Suppressor macrophage treated with lipopolysaccharide for 1 hour (primary cell): ENCODE results near the gene SCN2A.
"Not testable (repeated sequence)": the region's sequence is repeated elsewhere in the genome, so short reads cannot be mapped to it uniquely, and the experiment has no call there.

Experiments
- DNase-seq, 3 donors: peaks; one replicate each; pipeline ENCODE4 v3.0.0-alpha.2; 2020 to 2022

SCN2A gene

DNA sequence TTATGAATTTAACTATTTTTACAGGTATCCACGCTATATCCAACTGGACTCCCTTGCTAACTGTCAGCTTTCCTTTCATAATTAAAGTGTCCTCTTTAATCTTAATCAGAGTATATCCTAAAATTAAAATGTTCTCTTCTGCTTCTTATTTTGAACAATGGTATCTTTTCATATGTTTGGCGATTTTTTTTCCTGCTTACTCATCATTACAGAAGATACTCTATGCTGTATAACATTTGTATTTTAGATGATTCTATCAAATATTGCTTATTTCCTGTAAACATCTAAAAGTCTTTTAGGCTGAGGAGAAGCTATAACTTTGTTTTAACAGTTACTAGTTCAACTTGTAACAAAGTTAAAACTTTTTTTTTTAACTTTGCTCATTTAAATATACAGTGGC, 17.4 kb downstream of the SCN2A start:
- no peak for DNase-seq

DNA sequence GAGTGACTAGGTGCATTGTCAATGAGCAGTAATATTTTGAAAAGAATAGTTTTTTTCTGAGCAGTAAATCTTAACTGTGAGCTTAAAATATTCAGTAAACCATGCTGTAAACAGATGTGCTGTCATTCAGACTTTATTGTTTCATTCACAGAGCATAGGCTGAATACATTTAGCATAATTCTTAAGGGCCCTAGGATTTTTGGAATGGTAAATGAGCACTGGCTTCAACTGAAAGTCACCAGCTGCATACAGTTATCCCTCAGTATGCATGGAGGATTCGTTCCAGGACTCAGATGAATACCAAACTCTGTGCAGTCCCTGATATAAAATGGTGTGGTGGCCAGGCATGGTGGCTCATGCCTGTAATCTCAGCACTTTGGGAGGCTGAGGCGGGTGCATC, 21.1 kb downstream of the SCN2A start:
- DNase-seq, result not testable (repeated sequence)

DNA sequence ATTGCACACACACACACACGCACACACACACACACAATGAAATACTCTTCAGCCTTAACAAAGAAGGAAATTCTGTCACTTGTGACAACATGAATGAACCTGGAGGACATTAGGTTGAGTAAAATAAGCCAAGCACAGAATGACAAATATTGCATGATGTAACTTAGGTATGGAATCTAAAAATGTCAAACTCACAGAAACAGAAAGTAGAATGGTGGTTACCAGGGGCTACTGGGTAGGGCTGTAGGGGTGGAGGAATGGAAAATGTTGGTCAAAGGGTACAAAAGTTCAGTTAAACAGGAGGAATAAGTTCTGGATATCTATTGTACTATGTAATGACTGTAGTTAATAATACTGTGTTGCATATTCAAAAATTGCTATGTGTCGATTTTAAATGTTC, 29.5 kb downstream of the SCN2A start:
- DNase-seq, result no peak

GRCh38 chr2:165273176-165273575, 34.0 kb downstream of the SCN2A start:
- no peak for DNase-seq

- DNase-seq, result no peak
Measured at GRCh38 chr2:165274698-165275097, 35.5 kb downstream of the SCN2A start.

- DNase-seq, result no peak
Measured at GRCh38 chr2:165275932-165276331, 36.7 kb downstream of the SCN2A start.

GRCh38 chr2:165277295-165277694, 38.1 kb downstream of the SCN2A start:
- peak in 1 of 3 donors; percentile 19 for DNase-seq

DNA sequence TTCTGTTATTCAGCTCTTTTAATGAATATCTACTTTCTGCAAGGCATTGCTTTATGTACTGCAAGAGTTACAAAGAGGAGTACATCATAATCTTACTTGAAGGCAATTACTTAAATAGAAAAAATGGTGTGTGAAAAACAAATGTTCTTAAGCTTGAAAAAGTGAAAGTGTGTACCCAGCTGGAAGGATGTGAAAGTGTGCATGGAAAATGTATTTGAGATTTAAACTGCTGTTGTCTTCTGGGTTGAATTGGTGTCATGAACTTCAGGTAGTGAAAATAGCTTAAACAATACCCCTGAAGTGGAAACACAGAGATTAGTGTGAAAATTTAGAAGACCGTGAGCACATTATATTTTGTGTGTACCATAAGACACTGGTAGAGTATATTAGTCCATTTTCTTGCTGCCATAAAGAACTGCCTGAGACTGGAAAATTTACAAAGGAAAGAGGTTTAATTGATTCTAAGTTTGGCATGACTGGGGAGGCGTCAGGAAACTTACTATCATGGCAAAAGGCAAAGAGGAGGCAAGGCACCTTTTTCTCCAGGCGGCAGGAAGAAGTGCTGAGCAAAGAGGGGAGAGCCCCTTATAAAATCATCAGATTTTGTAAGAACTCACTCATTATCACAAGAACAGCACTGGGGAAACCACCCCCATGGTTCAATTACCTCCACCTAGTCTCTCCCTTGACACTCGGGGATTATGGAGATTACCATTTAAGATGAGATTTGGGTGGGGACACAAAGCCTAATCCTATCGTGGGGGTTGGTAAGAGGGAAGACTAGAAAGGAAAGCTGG, 38.8 kb downstream of the SCN2A start:
- DNase-seq, result no peak

GRCh38 chr2:165280356-165280755, 41.1 kb downstream of the SCN2A start:
- no peak for DNase-seq

GRCh38 chr2:165281387-165281786, 42.2 kb downstream of the SCN2A start:
- DNase-seq, result no peak

DNA sequence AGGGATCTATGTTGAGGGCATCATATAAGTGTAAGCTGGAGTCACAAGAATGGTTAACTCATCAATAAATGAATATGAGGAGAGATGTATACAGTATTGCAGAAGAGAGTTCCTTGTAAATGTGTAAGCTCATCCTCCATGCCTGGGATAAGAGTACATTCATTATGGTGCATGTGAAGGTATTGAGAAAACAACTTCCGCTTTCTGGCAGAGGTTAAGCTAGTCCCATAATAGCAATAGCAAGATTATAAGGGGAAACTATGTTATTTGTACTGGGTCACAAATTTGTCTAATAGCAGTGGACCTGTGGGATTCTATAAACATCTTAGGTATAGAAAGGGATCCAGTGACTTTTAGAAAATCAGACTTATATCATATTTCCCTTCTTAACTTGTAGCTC, 44.1 kb downstream of the SCN2A start:
- DNase-seq, result no peak

GRCh38 chr2:165287094-165287778, 48.0 kb downstream of the SCN2A start:
- DNase-seq, result no peak

DNA sequence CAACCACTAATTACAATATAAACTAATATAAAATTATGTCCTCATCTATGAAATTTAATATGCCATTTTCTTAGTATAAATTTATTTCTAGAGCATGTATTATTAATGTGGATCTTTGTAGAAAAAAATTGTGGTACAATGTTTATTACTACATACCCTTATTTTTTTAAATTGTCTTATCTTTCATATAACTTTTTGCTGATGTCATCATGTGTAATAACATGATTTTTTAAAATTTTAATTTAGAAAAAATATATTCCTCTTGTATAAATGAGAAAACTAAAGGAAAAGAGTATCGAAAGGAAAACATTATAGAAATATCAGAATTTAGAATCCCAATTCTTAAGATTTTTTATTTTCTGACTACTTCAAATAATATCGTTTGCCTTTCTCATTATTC, 49.9 kb downstream of the SCN2A start:
- DNase-seq, result no peak

- peak; percentile 74 to 81 (median 79) for DNase-seq
Measured at GRCh38 chr2:165293440-165294420, 54.5 kb downstream of the SCN2A start.

DNA sequence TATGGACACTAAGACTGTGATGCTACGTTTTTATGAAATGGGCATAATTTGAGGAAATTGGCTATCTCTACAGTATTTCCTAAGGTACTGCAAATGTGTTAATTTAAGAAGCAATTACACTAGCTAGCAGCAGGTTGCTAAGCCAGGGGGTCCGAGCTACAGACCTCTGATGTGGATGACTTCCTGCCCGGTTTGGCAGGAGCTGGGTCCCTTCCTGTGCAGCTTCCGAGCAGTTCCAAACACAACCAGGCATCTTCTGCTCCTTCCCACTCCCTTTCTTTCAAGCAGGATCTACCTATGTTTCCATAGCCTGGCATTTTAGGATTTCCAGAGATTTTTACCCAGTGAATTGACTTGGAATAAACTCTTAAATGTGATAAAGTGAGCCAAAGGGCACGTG, 55.7 kb downstream of the SCN2A start:
- DNase-seq, result no peak

DNA sequence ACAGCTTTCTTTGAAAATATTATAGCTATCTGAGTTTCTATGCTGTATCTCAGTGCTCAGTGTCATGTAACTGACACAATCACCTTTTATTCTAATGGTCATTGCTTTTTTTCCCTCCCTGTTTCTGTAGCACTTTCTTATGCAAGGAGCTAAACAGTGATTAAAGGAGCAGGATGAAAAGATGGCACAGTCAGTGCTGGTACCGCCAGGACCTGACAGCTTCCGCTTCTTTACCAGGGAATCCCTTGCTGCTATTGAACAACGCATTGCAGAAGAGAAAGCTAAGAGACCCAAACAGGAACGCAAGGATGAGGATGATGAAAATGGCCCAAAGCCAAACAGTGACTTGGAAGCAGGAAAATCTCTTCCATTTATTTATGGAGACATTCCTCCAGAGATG, 56.4 kb downstream of the SCN2A start:
- no peak for DNase-seq

DNA sequence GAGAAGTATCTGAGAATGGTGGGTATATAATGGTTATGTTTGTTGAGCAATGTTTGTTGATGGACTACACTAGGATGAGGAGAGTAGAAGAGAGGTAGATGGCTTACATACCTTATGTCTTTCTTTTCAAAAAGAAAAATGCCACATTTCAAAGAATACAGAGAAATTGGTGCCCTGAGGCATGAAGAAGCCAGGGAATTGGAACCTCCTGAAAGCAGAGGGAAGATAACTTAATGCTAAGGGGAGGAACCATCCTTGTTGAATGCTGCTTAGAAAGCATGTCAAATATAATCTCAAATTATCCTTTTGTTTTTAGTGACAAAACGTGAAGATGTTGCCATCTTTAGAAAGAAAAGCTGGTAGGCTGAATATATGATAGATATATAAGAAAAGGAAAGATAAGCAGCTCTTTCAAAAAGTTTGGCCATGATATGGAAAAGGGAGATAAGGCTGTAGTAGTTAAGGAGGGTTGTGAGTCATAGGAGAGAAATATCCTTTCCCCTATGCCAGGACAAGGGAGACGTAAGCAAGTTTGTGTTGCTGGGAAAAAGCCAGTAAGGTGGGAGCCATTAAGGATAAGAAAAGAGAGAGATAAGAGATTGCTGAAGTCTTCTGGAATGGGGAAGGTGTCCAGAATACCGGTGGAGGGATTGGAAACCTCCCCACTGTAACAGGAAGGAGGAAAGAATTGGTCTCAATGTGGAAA, 66.3 kb downstream of the SCN2A start:
- DNase-seq, result no peak

DNA sequence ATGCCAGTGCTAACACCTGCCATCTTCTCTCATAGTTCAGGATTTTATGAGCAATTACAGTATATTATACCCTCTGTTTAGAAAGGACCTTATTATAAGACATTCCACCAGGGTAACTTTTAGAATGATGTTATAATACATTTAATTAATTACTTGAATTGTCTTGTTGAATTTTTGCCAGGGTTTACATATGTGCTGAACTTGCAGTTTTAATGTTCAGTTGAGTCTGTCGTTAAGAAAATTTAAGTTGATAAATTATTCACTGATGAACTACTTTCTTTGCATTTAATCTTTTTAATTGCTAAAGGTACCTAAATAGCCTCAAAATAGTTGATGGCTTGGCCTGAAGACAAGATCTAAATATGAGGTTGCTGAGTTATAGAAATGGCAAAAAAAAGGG, 68.1 kb downstream of the SCN2A start:
- DNase-seq, result no peak

DNA sequence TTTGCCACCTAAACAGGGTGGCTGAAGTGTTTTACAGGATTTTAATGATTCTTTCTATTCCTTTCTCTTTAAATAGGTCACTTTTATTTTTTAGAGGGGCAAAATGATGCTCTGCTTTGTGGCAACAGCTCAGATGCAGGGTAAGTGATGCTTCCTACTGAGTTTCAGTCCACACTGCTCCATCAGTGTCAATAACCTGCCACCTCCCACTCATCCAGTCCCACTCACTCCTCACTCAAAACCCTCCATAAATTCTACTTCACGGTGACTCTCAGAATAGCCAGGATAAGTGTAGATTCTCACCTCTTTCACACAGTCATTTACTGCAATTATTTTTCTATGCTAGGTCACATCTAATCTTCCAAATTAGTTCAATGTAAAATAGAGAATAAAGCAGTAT, 72.7 kb downstream of the SCN2A start:
- DNase-seq, result no peak

DNA sequence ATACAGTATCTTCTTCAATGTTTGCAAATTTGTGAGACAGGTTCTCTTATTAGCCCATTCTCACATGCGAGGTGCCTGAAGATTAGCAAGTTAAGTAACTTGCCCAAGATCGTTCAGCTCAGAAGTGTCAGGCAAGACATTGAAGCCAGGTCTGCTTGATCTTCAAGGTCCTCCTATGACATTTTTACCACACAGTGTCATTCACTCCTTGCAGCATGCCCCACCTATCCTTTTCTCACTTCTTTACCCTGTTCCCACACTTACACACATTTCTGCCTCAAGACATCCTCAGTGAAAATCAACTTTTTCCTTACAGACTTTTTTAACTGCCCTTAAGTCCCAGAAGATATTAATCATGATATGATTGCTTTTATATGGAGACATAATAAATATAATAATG, 73.8 kb downstream of the SCN2A start:
- DNase-seq, result no peak

DNA sequence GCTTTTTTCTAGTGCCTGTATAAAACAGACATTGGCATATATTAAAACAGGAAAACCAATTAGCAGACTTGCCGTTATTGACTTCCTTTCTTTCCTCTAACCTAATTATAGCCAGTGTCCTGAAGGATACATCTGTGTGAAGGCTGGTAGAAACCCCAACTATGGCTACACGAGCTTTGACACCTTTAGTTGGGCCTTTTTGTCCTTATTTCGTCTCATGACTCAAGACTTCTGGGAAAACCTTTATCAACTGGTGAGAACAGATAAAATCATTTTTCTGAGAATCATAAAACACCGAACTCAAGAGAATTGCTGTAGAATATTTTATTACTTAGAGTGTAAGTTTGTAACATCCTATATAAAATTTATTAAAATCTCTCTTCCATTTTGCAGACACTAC, 74.3 kb downstream of the SCN2A start:
- DNase-seq, result no peak

GRCh38 chr2:165328272-165328671, 89.1 kb downstream of the SCN2A start:
- peak in 2 of 3 donors; percentile 2 to 14 for DNase-seq

DNA sequence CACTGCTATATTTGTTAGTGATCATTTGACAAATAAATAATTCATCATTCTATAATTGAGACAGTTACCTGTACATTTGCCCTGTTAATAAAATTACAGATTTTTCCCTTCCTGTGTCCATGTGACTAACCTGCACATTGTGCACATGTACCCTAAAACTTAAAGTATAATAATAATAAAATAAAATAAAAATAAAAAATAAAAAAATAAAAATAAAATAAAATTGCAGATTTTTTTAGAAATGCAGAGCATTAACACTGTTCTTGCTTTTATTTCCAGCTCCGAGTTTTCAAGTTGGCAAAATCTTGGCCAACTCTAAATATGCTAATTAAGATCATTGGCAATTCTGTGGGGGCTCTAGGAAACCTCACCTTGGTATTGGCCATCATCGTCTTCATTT, 105.1 kb downstream of the SCN2A start:
- not testable (repeated sequence) for DNase-seq
